HUES64 (cell line): Measurements from ENCODE around the gene PPEF2.

Experiments
- H3K27ac ChIP-seq: 2 replicates; pipeline ENCODE4 v1.7.0; 2013; ENCODE audit warnings: low read depth, low read length, inconsistent platforms
- H3K27me3 ChIP-seq: 2 replicates; pipeline ENCODE4 v1.6.1; 2013; ENCODE audit warnings: mild to moderate bottlenecking, low read length; ENCODE audit not compliant: insufficient read depth
- H3K36me3 ChIP-seq: 2 replicates; pipeline ENCODE4 v1.6.1; 2013; ENCODE audit warnings: mild to moderate bottlenecking, low read length; ENCODE audit not compliant: insufficient read depth
- H3K4me1 ChIP-seq: 2 replicates; pipeline ENCODE4 v1.6.1; 2013; ENCODE audit warnings: mild to moderate bottlenecking, low read length, moderate library complexity; ENCODE audit not compliant: insufficient read depth
- H3K4me3 ChIP-seq: 2 replicates; pipeline ENCODE4 v1.5.1; 2013; ENCODE audit warnings: mild to moderate bottlenecking, low read length, moderate library complexity
- H3K9ac ChIP-seq: 2 replicates; pipeline ENCODE4 v1.6.1; 2013; ENCODE audit warnings: mild to moderate bottlenecking, low read depth, low read length
- H3K9me3 ChIP-seq: 2 replicates; pipeline ENCODE4 v1.6.1; 2013; ENCODE audit warnings: low read depth, low read length; ENCODE audit not compliant: insufficient read depth
- WGBS: fragments of 150-250, 120-280 bp; methylation state at CpG from one replicate; pipeline ENCODE4 v1.1.7; 2013; ENCODE audit warnings: missing lambda C conversion rate; 5-methylcytosine and 5-hydroxymethylcytosine counted together

Gene PPEF2

DNA sequence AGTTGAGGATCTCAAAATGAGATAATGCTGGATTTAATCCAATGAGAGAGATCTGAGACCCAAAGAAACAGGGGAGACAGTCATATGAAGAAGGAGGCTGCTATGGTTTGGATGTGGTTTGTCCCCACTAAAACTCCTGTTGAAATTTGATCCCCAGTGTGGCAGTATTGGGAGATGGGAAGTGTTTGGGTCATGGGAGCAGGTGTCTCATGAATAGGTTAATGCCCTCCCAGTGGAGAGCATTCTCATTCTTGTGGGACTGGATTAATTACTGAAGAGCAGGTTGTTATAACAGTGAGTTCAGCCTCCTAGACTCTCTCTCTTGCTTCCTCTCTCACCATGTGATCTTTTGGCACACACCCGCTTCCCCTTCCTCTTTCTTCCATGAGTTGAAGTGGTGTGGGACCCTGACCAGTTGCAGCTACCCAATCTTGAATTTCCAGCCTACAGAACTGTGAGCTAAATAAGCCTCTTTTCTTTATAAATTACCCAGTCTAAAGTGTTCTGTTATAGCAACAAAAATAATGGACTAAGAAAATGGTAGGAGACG lies 70.3 kb downstream of the PPEF2 start:
- no peaks in the 10 kb centered on the region for H3K4me1 ChIP-seq
- H3K9me3 ChIP-seq, result no peaks in the 10 kb centered on the region
- H3K4me3 ChIP-seq, result no peak overlapping the region
- WGBS, result 82% methylated on average over 2 of the region's 2 CpGs
- no peaks in the 10 kb centered on the region for H3K36me3 ChIP-seq
- no peak overlapping the region for H3K9ac ChIP-seq
- H3K27me3 ChIP-seq, result no peaks in the 10 kb centered on the region
- no peak overlapping the region for H3K27ac ChIP-seq

GRCh38 chr4:75830906-75831305 lies 71.3 kb downstream of the PPEF2 start:
- Histone ChIP-seq H3K27ac (no peak overlapping the region), H3K9ac (no peak overlapping the region), H3K4me1 (no peaks in the 10 kb centered on the region), H3K4me3 (no peak overlapping the region), H3K27me3 (no peaks in the 10 kb centered on the region), H3K9me3 (no peaks in the 10 kb centered on the region), H3K36me3 (no peaks in the 10 kb centered on the region)
- WGBS, result 90% methylated on average over 1 of the region's 1 CpG

DNA sequence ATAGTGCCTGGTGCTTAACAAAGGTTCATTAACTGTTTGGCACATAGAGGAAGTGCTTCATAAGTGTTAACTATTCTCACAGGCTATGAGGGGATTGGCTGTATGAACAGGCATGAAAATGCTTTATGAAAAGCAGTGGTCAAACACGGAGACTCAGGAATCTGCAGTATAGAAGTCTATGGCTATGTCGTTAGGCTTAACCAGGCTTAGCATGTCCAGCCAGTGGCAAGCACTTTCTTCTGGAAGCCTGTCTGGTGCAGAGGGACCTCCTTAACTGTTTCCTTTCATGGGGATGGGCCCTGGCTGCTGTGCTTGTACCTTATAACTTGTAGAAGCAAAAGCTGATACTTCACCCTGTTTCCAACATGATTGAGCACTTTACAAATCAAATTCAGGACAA lies 78.4 kb downstream of the PPEF2 start:
- Histone ChIP-seq H3K36me3 (no peaks in the 10 kb centered on the region), H3K27me3 (no peaks in the 10 kb centered on the region), H3K9me3 (no peaks in the 10 kb centered on the region), H3K27ac (no peak overlapping the region), H3K9ac (no peak overlapping the region), H3K4me1 (no peaks in the 10 kb centered on the region), H3K4me3 (no peak overlapping the region)
- 80% methylated on average over 2 of the region's 2 CpGs for WGBS

GRCh38 chr4:75822416-75822815 lies 79.8 kb downstream of the PPEF2 start:
- H3K36me3 ChIP-seq, result no peaks in the 10 kb centered on the region
- WGBS, result 93% methylated on average over 5 of the region's 5 CpGs
- no peaks in the 10 kb centered on the region for H3K27me3 ChIP-seq
- H3K9ac ChIP-seq, result no peak overlapping the region
- H3K27ac ChIP-seq, result no peak overlapping the region
- H3K9me3 ChIP-seq, result no peaks in the 10 kb centered on the region
- no peak overlapping the region for H3K4me3 ChIP-seq
- H3K4me1 ChIP-seq, result no peaks in the 10 kb centered on the region

DNA sequence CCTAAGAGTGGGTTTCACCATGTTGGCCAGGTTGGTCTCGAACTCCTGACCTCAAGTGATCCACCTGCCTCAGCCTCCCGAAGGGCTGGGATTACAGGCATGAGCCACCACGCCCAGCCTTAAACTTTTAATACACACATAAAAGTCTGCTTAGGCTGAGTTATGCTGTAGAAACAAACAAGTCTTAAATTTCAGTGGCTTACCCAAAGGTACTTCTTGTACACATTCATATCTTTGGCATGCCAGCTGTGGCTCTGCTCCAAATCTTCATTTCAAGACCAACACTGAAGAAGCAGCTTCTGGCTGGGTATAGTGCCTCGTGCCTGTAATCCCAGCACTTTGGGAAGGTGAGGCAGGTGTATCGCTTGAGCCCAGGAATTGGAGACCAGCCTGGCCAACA lies 80.3 kb downstream of the PPEF2 start:
- Histone ChIP-seq H3K27ac (no peak overlapping the region), H3K4me1 (no peaks in the 10 kb centered on the region), H3K36me3 (no peaks in the 10 kb centered on the region), H3K9me3 (no peaks in the 10 kb centered on the region), H3K27me3 (no peaks in the 10 kb centered on the region), H3K9ac (no peak overlapping the region), H3K4me3 (no peak overlapping the region)
- WGBS, result 70% methylated on average over 5 of the region's 5 CpGs

- no peaks in the 10 kb centered on the region for H3K36me3 ChIP-seq
These were observed 81.0 kb downstream of the PPEF2 start for GRCh38 chr4:75821216-75821615.

GRCh38 chr4:75820676-75821075 lies 81.6 kb downstream of the PPEF2 start:
- Histone ChIP-seq H3K9me3 (no peaks in the 10 kb centered on the region), H3K9ac (no peak overlapping the region), H3K36me3 (peaks cover under 1% of the 10 kb centered on the region; the same call in 1 of the 2 replicates), H3K27ac (no peak overlapping the region), H3K27me3 (no peaks in the 10 kb centered on the region), H3K4me1 (no peaks in the 10 kb centered on the region), H3K4me3 (no peak overlapping the region)
- WGBS, result 94% methylated on average over 3 of the region's 3 CpGs

More at GRCh38 chr4:75821216-75821615, 81.0 kb downstream of the PPEF2 start:
- Histone ChIP-seq H3K9me3 (no peaks in the 10 kb centered on the region), H3K27ac (no peak overlapping the region), H3K4me1 (no peaks in the 10 kb centered on the region), H3K27me3 (no peaks in the 10 kb centered on the region), H3K9ac (no peak overlapping the region), H3K4me3 (no peak overlapping the region)
- WGBS, result 75% methylated on average over 1 of the region's 3 CpGs

DNA sequence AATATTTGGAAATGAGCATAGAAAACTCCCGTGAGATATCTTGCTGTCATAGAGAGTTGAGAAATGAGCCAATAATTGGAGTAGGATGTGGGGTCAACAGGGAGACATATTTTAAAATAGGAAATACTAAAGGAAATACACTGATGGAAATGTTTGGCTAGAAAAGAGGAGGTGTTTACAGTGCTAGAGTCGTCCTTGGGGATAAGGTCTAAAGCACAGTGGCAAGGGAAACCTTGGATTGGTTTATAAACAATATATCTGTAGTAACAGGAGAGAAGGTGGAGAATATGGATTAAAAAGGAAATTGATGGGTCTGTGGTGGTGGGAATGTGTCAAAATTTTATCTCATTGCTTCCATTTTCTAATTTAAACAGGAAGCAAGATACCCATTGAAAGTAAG lies 82.1 kb downstream of the PPEF2 start:
- H3K9me3 ChIP-seq, result no peaks in the 10 kb centered on the region
- WGBS, result 86% methylated on average over 2 of the region's 2 CpGs
- no peaks in the 10 kb centered on the region for H3K4me1 ChIP-seq
- H3K9ac ChIP-seq, result no peak overlapping the region
- H3K27ac ChIP-seq, result no peak overlapping the region
- H3K36me3 ChIP-seq, result peaks cover 5% of the 10 kb centered on the region
- H3K4me3 ChIP-seq, result no peak overlapping the region
- H3K27me3 ChIP-seq, result no peaks in the 10 kb centered on the region

GRCh38 chr4:75819121-75819520 lies 83.1 kb downstream of the PPEF2 start:
- no peaks in the 10 kb centered on the region for H3K4me1 ChIP-seq
- H3K9ac ChIP-seq, result no peak overlapping the region
- H3K27ac ChIP-seq, result no peak overlapping the region
- H3K9me3 ChIP-seq, result no peaks in the 10 kb centered on the region
- peaks cover 16% of the 10 kb centered on the region for H3K36me3 ChIP-seq
- WGBS, result 67% methylated on average over 3 of the region's 4 CpGs
- no peak overlapping the region for H3K4me3 ChIP-seq
- no peaks in the 10 kb centered on the region for H3K27me3 ChIP-seq

GRCh38 chr4:75817901-75818300 lies 84.4 kb downstream of the PPEF2 start:
- Histone ChIP-seq H3K36me3 (peaks cover 28% of the 10 kb centered on the region), H3K9ac (no peak overlapping the region), H3K27me3 (no peaks in the 10 kb centered on the region), H3K9me3 (no peaks in the 10 kb centered on the region), H3K4me1 (no peaks in the 10 kb centered on the region), H3K4me3 (no peak overlapping the region), H3K27ac (no peak overlapping the region)
- 91% methylated on average over 2 of the region's 2 CpGs for WGBS
